A673 (cell line): ENCODE measurements around the gene UEVLD.

Experiments used
- EZH2 ChIP-seq: fragments of 200-600 bp; sonication (generic); IDR thresholded peaks from 2 replicates; pipeline ENCODE4 v1.6.1; 2017; ENCODE audit warnings: borderline replicate concordance, low read depth, mild to moderate bottlenecking, mixed read lengths, antibody characterized with exemption, low read length; ENCODE audit not compliant: poor library complexity, severe bottlenecking
- TF ChIP-seq, protein P1 (sequence below): fragments of 300-800, 200-600 bp; sonication (generic); conservative IDR thresholded peaks from 2 replicates; pipeline ENCODE4 v1.5.1; 2017; ENCODE audit warnings: low read depth, mild to moderate bottlenecking, antibody characterized with exemption, low read length, moderate library complexity, mixed read lengths

- TF ChIP-seq, protein P1, sequence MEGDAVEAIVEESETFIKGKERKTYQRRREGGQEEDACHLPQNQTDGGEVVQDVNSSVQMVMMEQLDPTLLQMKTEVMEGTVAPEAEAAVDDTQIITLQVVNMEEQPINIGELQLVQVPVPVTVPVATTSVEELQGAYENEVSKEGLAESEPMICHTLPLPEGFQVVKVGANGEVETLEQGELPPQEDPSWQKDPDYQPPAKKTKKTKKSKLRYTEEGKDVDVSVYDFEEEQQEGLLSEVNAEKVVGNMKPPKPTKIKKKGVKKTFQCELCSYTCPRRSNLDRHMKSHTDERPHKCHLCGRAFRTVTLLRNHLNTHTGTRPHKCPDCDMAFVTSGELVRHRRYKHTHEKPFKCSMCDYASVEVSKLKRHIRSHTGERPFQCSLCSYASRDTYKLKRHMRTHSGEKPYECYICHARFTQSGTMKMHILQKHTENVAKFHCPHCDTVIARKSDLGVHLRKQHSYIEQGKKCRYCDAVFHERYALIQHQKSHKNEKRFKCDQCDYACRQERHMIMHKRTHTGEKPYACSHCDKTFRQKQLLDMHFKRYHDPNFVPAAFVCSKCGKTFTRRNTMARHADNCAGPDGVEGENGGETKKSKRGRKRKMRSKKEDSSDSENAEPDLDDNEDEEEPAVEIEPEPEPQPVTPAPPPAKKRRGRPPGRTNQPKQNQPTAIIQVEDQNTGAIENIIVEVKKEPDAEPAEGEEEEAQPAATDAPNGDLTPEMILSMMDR: no peak
- TF ChIP-seq EZH2: no peak
Observed at GRCh38 chr11:18498039-18498438, 90.5 kb downstream of the UEVLD start.
